22Rv1 (cell line): ENCODE data around the gene GMDS.

Source experiments
- H3K27ac ChIP-seq: fragments of 450-650 bp; 2 replicates; pipeline ENCODE4 v1.5.1; 2017
- ZFX ChIP-seq: fragments of 450-650 bp; IDR thresholded peaks from 2 replicates; pipeline ENCODE4 v1.6.1; 2017; ENCODE audit warnings: antibody characterized with exemption, borderline replicate concordance
- TF ChIP-seq, protein P1 (sequence below): fragments of 450-650 bp; IDR thresholded peaks from 2 replicates; pipeline ENCODE4 v1.5.1; 2017; ENCODE audit warnings: mild to moderate bottlenecking

Gene GMDS

DNA sequence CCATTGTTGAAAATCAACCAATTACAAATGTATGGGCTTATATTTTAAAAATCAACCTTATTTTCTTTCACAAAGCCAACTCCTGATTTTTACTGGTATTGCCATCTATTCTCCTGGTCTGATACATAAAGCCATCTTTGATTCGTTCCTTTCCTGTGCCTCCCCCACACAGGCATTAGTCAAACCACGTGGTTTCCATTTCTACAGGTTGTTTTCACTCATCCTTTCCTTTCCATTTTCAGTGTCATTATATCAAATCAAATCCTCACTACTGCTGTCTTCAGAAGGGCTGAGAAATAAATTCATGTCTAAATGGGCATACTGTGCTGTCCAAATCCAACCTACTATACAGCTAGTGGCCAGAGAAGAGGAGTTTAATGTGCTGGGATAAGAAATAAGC, 354.4 kb downstream of the GMDS start:
- H3K27ac ChIP-seq, result no peak overlapping the region
- no peak for TF ChIP-seq ZFX
- TF ChIP-seq, protein P1, sequence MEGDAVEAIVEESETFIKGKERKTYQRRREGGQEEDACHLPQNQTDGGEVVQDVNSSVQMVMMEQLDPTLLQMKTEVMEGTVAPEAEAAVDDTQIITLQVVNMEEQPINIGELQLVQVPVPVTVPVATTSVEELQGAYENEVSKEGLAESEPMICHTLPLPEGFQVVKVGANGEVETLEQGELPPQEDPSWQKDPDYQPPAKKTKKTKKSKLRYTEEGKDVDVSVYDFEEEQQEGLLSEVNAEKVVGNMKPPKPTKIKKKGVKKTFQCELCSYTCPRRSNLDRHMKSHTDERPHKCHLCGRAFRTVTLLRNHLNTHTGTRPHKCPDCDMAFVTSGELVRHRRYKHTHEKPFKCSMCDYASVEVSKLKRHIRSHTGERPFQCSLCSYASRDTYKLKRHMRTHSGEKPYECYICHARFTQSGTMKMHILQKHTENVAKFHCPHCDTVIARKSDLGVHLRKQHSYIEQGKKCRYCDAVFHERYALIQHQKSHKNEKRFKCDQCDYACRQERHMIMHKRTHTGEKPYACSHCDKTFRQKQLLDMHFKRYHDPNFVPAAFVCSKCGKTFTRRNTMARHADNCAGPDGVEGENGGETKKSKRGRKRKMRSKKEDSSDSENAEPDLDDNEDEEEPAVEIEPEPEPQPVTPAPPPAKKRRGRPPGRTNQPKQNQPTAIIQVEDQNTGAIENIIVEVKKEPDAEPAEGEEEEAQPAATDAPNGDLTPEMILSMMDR, result no peak

DNA sequence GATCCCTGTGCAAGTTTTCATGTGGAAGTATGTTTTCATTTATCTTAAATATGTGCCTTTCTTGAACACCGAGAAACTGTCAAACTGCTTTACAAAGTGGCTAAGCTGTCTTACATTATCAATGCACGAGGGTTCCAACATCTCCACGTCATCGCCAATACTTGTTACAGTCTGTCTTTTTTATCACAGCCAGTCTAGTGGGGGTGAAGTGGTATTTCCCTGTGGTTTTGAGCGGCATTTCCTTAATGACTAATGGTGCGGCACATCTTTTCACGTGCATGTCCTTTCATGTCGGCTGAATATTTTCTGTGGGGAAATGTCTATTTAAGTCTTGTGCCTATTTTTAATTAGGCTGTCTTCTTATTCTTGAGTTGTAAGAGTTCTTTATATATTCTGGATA, 355.3 kb downstream of the GMDS start:
- TF ChIP-seq ZFX, result no peak
- TF ChIP-seq, protein P1, result no peak
- no peak overlapping the region for H3K27ac ChIP-seq

DNA sequence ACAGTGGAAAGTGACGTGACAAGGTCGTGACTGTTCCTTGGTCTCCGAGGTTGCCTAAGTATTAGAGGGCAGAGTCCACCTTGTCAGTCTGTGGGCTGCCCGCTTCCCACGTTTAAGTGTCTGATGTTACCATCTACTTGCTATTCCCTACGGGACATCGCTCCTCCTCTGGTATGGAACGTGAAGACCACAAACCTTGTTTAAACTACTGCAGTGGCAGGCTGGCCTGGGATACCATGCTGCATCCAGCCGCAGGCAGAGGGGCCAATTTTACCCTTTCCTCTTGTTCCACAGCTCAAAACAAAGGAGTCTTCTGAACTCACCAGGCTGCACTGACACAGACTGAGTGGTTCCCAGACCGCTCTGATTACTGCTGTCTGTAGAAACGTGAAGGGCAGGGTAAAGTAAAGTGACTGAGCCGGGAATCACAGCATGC, 359.8 kb downstream of the GMDS start:
- TF ChIP-seq, protein P1, result no peak
- TF ChIP-seq ZFX, result no peak
- H3K27ac ChIP-seq, result no peak overlapping the region

DNA sequence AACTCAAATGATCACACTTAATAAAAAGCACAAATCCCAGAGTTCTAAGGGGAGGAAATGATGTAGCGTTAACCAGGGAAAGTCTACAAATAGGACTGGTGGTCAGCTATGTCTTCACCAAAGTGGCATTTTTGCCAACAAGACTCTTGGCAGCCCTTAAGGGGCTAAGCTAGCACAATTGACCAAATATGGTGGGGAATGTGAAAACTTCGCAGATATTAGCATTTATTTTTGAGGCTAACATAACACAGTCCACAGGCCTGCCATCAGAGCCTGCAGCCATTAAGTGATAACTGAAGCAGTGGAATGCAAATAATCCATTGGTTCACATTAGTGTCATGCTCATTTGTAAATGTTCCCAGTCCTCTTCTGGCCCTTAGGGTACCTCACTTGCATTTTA, 361.1 kb downstream of the GMDS start:
- TF ChIP-seq, protein P1, result no peak
- TF ChIP-seq ZFX, result no peak
- H3K27ac ChIP-seq, result no peak overlapping the region

DNA sequence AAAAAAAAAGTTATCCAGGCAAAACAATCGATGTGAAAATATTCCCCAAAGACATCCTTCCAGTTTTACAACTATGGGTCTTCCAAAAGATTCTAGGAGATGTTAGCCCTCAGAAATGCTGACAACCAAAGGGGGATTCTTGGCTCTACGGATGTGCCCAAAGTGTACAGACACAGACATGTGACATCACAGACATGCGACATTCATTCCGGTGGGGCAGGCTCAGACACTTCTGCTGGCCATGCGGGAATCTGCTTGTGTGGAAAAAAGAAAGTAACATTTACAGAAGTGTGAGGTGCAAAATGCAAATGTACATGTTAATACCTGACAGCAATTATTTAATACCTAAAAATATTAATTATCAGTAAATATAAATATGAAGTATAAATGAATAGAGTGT, 367.1 kb downstream of the GMDS start:
- TF ChIP-seq, protein P1, result no peak
- TF ChIP-seq ZFX, result no peak
- H3K27ac ChIP-seq, result no peak overlapping the region

DNA sequence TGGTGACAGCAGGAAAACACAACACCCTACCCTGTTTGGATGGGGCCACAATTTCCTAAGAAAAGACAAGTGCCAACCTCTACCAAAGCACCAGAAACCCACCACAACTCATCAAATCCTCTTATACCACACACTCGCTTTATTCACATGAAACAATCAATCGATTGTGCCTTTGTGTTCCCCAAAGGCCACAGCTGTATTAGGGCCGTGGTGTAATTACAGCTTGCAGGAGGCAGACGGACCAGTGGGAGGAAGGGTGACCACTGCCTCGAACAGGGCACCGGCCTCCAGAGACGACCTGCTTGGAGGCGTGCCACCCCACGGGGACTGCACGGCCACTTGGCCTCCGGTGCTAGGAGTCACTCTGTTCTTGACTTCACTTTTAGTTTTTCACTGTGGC, 371.6 kb downstream of the GMDS start:
- TF ChIP-seq, protein P1, result no peak
- no peak for TF ChIP-seq ZFX
- no peak overlapping the region for H3K27ac ChIP-seq

DNA sequence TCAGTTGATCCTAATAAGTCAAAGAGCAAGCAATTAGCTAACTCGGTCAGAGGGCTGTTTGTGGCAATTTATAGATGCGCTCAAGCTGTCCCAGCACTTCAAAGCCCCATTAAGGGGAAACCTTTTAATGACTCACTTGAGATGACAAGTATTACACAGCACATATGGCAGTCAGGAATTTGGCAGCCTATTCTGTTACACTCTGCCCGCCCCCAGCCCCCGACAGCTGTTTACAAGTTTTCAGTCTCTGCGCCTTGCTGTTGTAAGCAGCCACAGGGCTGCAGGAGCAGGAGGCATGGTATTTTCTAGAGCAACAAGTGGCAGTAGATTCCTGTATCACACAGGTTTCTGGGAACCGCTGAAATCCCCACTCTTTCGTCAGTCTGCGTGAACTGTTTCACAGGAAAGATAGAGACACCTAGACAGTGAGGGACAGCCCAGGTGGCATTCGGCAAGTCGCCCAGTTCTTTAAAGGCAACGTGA, 372.7 kb downstream of the GMDS start:
- no peak overlapping the region for H3K27ac ChIP-seq
- TF ChIP-seq ZFX, result no peak
- TF ChIP-seq, protein P1, result no peak
